NCI-H1092 (cell line): ENCODE data around the gene BPIFA1.

ENCODE experiments used
- DNase-seq: peaks from one replicate; lab custom pipeline; 2025; lab: John Stamatoyannopoulos, UW

The BPIFA1 gene

GRCh38 chr20:33240923-33241322 lies 5.1 kb downstream of the BPIFA1 start:
- DNase-seq, result no peak

DNA sequence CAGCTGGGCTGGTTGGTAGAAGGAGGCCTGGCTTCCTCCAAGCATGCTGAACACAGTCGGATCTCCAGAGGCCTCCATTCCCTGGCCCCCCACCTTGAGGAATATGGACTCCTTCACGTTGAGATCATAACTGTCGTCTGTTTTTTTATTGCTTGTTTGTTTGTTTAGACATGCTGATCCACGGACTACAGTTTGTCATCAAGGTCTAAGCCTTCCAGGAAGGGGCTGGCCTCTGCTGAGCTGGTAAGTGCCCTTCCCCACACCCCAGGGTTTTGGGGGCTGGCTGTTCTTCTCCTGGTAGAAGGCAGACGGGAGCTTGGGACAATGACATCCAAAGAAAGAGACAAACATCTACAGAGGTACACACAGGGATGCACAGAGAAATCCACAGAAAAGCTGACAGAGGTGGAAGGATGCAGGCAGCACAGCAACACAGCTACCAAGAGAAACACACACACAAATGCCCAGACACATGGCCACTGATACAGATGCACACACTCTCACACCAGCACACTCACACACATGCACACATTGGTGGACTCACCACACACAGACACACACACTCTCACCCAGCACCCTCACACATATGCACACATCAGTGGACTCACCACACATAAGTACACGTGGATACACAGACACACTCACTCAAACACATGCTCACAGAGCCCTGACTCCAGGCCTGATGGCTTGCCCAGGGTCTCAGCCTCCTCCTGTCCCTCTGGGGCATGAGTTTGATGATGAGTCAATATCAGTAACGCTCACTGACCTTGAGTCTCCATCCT lies 6.7 kb downstream of the BPIFA1 start:
- DNase-seq, result no peak

DNA sequence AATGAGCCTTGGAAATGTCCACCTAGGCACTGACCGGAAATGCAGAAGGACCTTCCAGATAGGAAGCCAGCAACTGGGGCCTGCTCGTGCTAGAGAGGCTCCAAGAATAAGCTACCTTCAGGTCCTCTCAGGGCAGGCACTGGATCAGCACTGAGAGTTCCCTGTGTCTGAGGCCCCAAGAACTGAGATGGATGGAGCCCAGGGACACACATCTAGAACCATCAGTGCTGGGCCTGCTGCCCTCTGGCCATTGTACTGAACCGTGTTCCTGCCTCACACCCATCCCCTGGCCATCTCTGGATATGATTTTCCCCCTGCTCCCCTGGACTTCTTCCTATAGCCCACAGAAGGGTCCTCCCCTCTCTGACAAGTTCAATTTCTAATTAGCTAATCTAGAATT lies 10.3 kb downstream of the BPIFA1 start:
- DNase-seq, result no peak

DNA sequence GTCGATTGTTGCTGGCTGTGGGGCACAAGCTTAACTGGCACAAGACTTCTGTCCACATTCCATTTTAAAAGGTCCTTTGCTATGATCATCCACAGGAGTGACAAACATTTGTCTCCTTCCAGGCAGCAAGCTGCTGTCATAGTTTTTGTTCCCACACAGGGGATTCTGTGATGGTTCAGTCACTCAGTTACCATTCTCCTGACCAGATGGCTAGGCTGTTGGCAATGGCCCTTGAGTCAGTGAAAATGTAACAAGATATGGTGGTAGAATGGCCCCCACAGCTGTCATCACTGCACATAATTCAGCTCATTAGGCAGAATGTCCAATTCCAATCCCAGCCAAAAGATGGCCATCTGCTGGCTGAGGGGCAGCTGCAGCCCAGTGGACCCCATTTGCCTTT lies 13.7 kb downstream of the BPIFA1 start:
- no peak for DNase-seq

DNA sequence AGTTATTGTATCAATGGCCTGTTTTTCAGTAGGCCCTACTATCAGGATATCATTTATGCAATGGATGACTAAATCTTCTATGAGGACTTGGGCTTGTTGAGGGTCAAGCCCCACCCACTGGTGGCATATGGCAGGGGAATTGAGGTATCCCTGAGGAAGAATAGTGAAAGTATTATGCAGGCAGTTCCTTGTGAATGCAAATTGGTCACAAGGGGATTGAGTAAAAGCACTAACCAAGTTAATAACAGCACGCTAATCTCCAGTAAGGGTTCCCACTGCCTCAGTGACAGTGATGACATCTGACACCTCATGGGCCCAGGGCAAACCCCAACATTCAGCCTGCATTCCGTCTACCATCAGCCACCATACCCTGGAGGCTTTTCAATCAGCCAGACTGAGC lies 14.9 kb downstream of the BPIFA1 start:
- DNase-seq, result no peak

- peak; percentile 79 for DNase-seq
Observed at GRCh38 chr20:33251496-33251895, 15.7 kb downstream of the BPIFA1 start.

DNA sequence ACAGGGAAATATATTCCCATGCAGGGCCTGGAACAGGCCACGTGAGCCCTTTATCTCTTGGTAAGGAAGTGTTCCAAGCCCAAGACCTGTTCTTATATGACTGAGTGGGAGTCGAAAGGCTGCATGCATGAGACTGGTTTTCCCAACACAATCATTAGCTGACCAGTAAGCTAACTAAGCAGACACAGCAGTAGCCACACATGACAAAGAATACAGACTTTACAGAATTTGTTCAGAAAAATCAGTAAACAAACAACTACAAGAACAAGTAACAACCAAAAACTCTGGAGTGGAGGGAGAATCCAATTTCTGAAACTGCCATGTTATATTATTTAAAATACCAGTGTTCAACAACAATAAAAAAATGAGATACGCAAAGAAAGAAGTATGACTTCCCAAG lies 16.7 kb downstream of the BPIFA1 start:
- no peak for DNase-seq

GRCh38 chr20:33255005-33255404 lies 19.2 kb downstream of the BPIFA1 start:
- DNase-seq, result no peak

DNA sequence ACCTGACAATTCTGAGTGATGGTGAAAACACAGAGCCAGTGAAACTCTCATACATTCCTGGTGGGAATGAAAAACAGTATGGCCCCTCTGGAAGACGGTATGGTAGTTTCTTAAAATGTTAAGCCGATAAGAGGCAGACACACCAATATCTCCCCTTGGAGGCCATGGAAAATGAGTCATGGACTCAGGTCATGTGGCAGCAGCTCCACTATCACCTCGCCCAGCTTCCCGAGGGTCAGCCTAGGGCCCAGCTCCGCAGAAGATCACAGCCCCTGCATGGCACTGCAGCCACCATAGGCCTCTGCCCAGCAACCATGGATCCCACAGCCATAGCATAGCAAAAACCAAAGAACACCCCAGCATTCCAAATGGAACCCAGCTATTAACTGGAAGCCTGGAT lies 21.4 kb downstream of the BPIFA1 start:
- no peak for DNase-seq

DNA sequence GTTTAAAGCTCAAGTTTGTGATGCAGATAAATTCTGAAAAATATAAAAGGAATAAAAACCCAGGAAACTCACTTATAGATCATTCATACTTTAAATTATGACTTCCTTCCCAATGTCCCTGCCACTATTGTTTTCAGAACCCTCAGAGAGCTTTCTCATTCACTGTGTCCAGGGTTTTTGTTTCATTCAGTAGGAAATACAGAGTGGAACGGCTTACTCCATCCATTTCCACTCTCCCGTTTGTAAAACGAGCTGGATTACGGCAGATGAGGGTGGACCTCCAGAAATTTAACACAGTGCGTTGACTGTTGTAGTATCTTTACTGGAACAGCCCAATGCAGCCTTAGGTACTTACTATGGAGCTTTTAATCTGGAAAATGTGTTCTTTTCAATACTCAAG lies 23.6 kb downstream of the BPIFA1 start:
- no peak for DNase-seq

DNA sequence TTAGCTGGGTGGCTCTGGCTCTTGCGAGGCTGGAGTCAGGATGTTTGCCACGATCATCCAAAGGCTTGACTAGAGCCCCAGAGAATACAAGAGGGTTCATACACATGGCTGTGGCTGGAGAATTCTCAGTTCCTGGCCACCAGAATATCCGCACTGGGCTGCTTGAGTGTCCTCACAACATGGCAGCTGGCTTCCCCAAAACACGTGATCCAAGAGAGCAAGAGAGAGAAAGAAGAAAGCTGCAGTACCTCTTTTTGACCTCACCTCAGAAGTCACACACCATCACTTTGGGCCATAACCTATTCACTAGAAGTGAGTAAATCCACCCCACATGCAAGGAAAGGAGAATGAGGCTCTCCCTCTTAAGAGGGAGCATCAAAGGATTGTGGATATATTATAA lies 25.7 kb downstream of the BPIFA1 start:
- DNase-seq, result no peak

- peak; percentile 45 for DNase-seq
Observed at GRCh38 chr20:33262658-33263065, 26.9 kb downstream of the BPIFA1 start.

GRCh38 chr20:33263784-33264183 lies 28.0 kb downstream of the BPIFA1 start:
- no peak for DNase-seq

DNA sequence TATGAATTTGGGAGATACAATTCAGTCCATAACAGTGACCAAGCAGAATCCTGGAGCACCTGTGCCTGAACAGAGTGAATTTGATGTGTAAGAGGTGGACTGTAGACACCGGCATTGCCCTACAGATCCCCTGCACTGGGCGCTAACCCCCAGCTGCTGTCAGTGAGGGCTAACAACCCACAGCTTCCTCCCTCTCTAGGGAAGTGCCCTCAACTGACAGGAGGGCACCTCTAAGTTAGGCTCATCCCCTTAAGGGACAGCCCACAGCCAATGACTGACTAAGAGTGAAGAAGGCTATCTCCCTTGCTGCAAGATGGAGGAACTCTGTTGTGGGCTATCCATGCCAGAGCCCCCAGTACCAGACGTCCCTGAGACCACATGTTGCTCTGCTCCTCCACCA lies 31.9 kb downstream of the BPIFA1 start:
- no peak for DNase-seq

DNA sequence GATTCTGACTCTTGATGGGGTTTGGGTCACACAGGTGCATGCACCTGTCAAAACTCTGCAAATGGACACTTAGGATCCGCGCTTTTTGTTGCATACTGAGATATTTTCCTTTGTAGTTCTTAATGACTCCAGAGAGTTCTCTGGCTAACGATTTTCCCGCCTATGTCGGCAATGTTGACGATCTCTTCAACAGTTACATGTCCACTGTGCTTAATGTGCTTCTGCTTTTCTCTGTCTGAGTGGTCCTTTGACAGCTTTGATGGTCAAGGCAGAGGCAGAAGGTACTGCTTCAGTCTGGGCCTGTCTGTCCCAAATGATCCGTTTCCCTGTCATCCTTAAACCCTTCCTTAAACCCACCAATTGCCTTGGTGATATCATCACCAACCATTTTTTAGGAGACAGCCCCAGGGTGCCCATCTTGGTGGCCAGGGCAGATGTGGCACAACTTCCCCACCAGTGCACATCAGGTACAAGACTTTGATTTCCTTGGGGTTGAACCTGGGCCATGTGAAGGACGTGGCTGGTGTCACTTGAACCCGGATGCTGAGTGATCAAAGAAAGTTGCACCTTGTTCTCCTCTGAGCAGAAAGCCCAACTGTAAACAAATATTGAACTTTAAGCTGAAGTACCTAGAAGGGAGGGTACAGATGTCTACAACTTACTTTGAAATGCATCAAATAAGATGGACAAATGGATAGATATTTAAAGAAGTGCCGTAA lies 36.5 kb downstream of the BPIFA1 start:
- DNase-seq, result no peak

GRCh38 chr20:33273117-33273851 lies 37.5 kb downstream of the BPIFA1 start:
- no peak for DNase-seq

- DNase-seq, result no peak
Observed at GRCh38 chr20:33275215-33275614, 39.4 kb downstream of the BPIFA1 start.

GRCh38 chr20:33275871-33276270 lies 40.1 kb downstream of the BPIFA1 start:
- DNase-seq, result no peak

DNA sequence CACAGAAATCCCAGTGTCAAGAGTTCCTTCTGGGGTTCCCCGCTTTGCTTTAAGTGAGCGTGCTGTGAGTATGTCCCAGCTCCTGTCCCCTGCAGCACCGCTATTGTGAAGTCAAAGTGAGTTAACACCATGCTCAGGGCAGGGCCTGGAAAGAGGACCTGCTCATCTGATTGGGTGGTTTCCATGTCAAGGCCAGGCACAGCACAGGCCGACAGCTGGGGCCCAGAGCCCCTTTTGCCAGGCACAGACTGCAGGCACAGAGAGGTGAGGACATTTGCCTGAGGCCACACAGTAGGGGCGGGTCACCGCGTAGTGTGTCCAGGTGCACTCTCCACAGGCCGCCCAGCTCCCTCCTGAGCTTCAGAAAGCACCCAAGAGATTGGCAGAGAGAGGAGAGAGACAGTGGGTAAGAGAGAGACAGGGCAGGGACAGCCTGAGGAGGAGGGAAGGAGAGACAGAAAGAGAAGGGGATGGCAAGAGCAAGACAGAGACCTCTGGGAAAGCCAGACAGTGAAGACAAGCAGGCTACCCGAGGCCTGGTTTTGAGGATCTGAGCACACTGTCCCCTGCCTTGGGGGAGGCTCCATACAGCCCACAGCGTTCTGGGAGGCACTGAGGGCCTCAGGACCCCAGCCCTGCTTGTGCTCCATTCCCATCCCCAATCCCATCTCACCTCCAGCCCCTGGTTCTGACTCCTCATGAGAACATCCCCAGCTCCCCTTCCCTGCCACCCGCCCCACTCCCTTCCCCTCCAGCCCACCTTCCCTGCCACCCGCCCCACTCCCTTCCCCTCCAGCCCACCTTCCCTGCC lies 40.7 kb downstream of the BPIFA1 start:
- DNase-seq, result no peak

GRCh38 chr20:33277471-33278441 lies 42.0 kb downstream of the BPIFA1 start:
- no peak for DNase-seq

GRCh38 chr20:33278700-33279099 lies 42.9 kb downstream of the BPIFA1 start:
- no peak for DNase-seq
